GM23338 (cell line): ENCODE data around the gene BLM. TPM values are rescaled to one million over a fixed set of nuclear protein-coding genes. Genes with fewer than 3 reads are reported as not detected.
A peak's percentile ranks its signal among the peaks of the same experiment; 100 is the strongest.

Experiments used
- ATAC-seq: fragments of 200-7000 bp; cut with Tn5 transposase; 3 replicates; pipeline ENCODE4 v1.9.1; 2020
- DNase-seq: peaks from one replicate; pipeline ENCODE4 v3.0.0-alpha.2; 2015; ENCODE audit warnings: low spot score
- H2AFZ ChIP-seq: fragments of 200-600 bp; sonication (generic); 2 replicates; pipeline ENCODE4 v1.8.0; 2016; ENCODE audit warnings: antibody characterized with exemption, mild to moderate bottlenecking, moderate library complexity
- H3F3A ChIP-seq: fragments of 200-600 bp; sonication (generic); replicated peaks from 2 replicates; pipeline ENCODE4 v1.8.0; 2017; ENCODE audit warnings: antibody characterized with exemption, mixed run types, low read depth
- H3K27ac ChIP-seq: fragments of 200-600 bp; sonication (generic); 2 replicates; pipeline ENCODE4 v1.6.1; 2016; ENCODE audit warnings: low read depth
- H3K27me3 ChIP-seq: fragments of 200-600 bp; sonication (generic); 2 replicates; pipeline ENCODE4 v1.8.0; 2016; ENCODE audit warnings: mild to moderate bottlenecking, mixed run types, moderate library complexity; ENCODE audit not compliant: insufficient read depth
- H3K36me3 ChIP-seq: fragments of 200-600 bp; sonication (generic); 2 replicates; pipeline ENCODE4 v1.8.0; 2016; ENCODE audit warnings: mild to moderate bottlenecking; ENCODE audit not compliant: insufficient read depth
- H3K4me1 ChIP-seq: fragments of 200-600 bp; sonication (generic); 2 replicates; pipeline ENCODE4 v1.8.0; 2016; ENCODE audit warnings: mild to moderate bottlenecking, moderate library complexity; ENCODE audit not compliant: insufficient read depth
- H3K4me2 ChIP-seq: fragments of 200-600 bp; sonication (generic); 2 replicates; pipeline ENCODE4 v1.7.1; 2017; ENCODE audit warnings: mixed run types
- H3K4me3 ChIP-seq: fragments of 200-600 bp; sonication (generic); 2 replicates; pipeline ENCODE4 v1.6.1; 2016; ENCODE audit warnings: mixed run types
- H3K79me2 ChIP-seq: fragments of 200-600 bp; sonication (generic); replicated peaks from 2 replicates; pipeline ENCODE4 v1.8.0; 2017; ENCODE audit warnings: mild to moderate bottlenecking; ENCODE audit not compliant: insufficient read depth
- H3K9me2 ChIP-seq: fragments of 200-600 bp; sonication (generic); 2 replicates; pipeline ENCODE4 v1.8.0; 2017; ENCODE audit not compliant: insufficient read depth
- H4K20me1 ChIP-seq: fragments of 200-600 bp; sonication (generic); replicated peaks from 2 replicates; pipeline ENCODE4 v1.8.0; 2017; ENCODE audit warnings: mild to moderate bottlenecking; ENCODE audit not compliant: insufficient read depth
- H3K27ac Mint-ChIP-seq: 2 replicates; pipeline ENCODE4 v1.8.0; 2020; ENCODE audit warnings: inconsistent platforms, mild to moderate bottlenecking, moderate library complexity, mixed read lengths
- H3K27me3 Mint-ChIP-seq: 3 replicates; pipeline ENCODE4 v1.8.0; 2022; ENCODE audit warnings: low read depth, mild to moderate bottlenecking, moderate library complexity, mixed read lengths, inconsistent platforms; ENCODE audit not compliant: insufficient read depth, poor library complexity
- H3K36me3 Mint-ChIP-seq: 3 replicates; pipeline ENCODE4 v1.8.0; 2021; ENCODE audit warnings: low read depth, mild to moderate bottlenecking, inconsistent platforms, moderate library complexity, mixed read lengths
- H3K4me1 Mint-ChIP-seq: 3 replicates; pipeline ENCODE4 v1.8.0; 2020; ENCODE audit warnings: mild to moderate bottlenecking, inconsistent platforms, mixed read lengths
- H3K4me3 Mint-ChIP-seq: 3 replicates; pipeline ENCODE4 v1.8.0; 2021; ENCODE audit warnings: moderate library complexity, mild to moderate bottlenecking, inconsistent platforms, mixed read lengths
- H3K9me3 Mint-ChIP-seq: 3 replicates; pipeline ENCODE4 v1.8.0; 2020; ENCODE audit warnings: moderate library complexity, mild to moderate bottlenecking, inconsistent platforms, mixed read lengths
- CREB1 ChIP-seq: fragments of 250-450 bp; sonication (Bioruptor Pico); IDR thresholded peaks from 2 replicates; pipeline ENCODE4 v1.5.0; 2020; ENCODE audit warnings: low read depth, mild to moderate bottlenecking, moderate library complexity
- NANOG ChIP-seq: IDR thresholded peaks from 2 replicates; pipeline ENCODE4 v1.6.1; 2016; ENCODE audit warnings: antibody characterized with exemption, borderline replicate concordance
- STAT1 ChIP-seq: IDR thresholded peaks from one replicate; pipeline ENCODE4 v1.6.1; 2016; ENCODE audit warnings: antibody characterized with exemption; ENCODE audit not compliant: unreplicated experiment
- ZNF331 ChIP-seq: fragments of 250-450 bp; sonication (Bioruptor Pico); IDR thresholded peaks from 2 replicates; pipeline ENCODE4 v1.5.0; 2020; ENCODE audit warnings: low read depth, mild to moderate bottlenecking, moderate library complexity
- polyA plus RNA-seq: library from polyadenylated mRNA; unstranded; fragments of >200 nt; fragmentation: Nextera tagmentation; extraction: Ambion mirVana; gene quantifications from 2 replicates; pipeline ENCODE4 v1.2.1, GENCODE V29; 2016
- total RNA-seq: library from RNA; depleted of rRNA; stranded (reverse); fragments of >200 nt; shearing (Covaris generic); gene quantifications from 2 replicates; pipeline ENCODE4 v1.2.3, GENCODE V29; 2014
- TF ChIP-seq, protein P1 (sequence below): fragments of 250-450 bp; sonication (Bioruptor Pico); IDR thresholded peaks from 2 replicates; pipeline ENCODE4 v1.5.0; 2020; ENCODE audit warnings: mild to moderate bottlenecking, moderate library complexity

BLM gene
- total and polyA plus RNA-seq, 2 experiments from 2014 or later, result 43.1 to 43.3 TPM

DNA sequence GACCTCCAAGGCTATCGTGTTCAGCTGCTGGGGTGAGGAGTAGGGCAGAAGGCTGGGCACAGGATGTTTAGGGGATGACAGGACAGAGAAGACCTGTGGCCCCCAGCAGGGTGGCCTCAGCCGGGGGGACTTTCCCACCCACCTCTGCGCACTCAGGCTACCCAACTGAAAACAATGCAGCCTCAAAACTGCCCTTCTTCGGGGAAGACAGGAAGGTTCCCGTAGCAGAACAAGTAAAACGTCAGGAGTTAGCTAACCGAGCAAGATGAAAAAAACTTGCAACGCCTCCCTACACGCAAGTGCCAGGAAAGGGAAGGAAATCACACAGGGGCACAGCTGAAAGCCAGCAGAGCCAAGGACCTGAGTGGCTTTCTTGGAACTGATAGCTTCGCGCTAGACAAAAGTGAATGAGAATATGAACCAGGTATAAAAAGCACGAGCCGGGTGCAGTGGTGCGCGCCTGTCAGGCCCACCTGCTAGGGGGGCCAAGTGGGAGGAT, 112.8 kb downstream of the BLM start:
- H3K27ac Mint-ChIP-seq, result peak overlapping the region; percentile 60; the same call in 1 of the 2 replicates

More for the DNA sequence above, 112.8 kb downstream of the BLM start:
- no peak overlapping the region for H3K4me3 Mint-ChIP-seq
- H3K36me3 Mint-ChIP-seq, result no peaks in the 10 kb centered on the region
- no peak overlapping the region for H3K4me3 ChIP-seq
- H3K27me3 ChIP-seq, result no peaks in the 10 kb centered on the region
- no peaks in the 10 kb centered on the region for H3K9me2 ChIP-seq
- H3K4me1 Mint-ChIP-seq, result peaks cover 15% of the 10 kb centered on the region
- DNase-seq (no peak), ATAC-seq (no peak)
- no peak overlapping the region for H3K27ac ChIP-seq
- H3K9me3 Mint-ChIP-seq, result peaks cover 5% of the 10 kb centered on the region; the same call in 1 of the 3 replicates
- H3K4me2 ChIP-seq, result no peak overlapping the region
- H2AFZ ChIP-seq, result no peak overlapping the region
- H3K27me3 Mint-ChIP-seq, result peaks cover 2% of the 10 kb centered on the region
- TF ChIP-seq CREB1 (CRISPR knock-in tag), result no peak
- TF ChIP-seq NANOG, result no peak
- TF ChIP-seq ZNF331 (CRISPR knock-in tag), result no peak
- TF ChIP-seq, protein P1, sequence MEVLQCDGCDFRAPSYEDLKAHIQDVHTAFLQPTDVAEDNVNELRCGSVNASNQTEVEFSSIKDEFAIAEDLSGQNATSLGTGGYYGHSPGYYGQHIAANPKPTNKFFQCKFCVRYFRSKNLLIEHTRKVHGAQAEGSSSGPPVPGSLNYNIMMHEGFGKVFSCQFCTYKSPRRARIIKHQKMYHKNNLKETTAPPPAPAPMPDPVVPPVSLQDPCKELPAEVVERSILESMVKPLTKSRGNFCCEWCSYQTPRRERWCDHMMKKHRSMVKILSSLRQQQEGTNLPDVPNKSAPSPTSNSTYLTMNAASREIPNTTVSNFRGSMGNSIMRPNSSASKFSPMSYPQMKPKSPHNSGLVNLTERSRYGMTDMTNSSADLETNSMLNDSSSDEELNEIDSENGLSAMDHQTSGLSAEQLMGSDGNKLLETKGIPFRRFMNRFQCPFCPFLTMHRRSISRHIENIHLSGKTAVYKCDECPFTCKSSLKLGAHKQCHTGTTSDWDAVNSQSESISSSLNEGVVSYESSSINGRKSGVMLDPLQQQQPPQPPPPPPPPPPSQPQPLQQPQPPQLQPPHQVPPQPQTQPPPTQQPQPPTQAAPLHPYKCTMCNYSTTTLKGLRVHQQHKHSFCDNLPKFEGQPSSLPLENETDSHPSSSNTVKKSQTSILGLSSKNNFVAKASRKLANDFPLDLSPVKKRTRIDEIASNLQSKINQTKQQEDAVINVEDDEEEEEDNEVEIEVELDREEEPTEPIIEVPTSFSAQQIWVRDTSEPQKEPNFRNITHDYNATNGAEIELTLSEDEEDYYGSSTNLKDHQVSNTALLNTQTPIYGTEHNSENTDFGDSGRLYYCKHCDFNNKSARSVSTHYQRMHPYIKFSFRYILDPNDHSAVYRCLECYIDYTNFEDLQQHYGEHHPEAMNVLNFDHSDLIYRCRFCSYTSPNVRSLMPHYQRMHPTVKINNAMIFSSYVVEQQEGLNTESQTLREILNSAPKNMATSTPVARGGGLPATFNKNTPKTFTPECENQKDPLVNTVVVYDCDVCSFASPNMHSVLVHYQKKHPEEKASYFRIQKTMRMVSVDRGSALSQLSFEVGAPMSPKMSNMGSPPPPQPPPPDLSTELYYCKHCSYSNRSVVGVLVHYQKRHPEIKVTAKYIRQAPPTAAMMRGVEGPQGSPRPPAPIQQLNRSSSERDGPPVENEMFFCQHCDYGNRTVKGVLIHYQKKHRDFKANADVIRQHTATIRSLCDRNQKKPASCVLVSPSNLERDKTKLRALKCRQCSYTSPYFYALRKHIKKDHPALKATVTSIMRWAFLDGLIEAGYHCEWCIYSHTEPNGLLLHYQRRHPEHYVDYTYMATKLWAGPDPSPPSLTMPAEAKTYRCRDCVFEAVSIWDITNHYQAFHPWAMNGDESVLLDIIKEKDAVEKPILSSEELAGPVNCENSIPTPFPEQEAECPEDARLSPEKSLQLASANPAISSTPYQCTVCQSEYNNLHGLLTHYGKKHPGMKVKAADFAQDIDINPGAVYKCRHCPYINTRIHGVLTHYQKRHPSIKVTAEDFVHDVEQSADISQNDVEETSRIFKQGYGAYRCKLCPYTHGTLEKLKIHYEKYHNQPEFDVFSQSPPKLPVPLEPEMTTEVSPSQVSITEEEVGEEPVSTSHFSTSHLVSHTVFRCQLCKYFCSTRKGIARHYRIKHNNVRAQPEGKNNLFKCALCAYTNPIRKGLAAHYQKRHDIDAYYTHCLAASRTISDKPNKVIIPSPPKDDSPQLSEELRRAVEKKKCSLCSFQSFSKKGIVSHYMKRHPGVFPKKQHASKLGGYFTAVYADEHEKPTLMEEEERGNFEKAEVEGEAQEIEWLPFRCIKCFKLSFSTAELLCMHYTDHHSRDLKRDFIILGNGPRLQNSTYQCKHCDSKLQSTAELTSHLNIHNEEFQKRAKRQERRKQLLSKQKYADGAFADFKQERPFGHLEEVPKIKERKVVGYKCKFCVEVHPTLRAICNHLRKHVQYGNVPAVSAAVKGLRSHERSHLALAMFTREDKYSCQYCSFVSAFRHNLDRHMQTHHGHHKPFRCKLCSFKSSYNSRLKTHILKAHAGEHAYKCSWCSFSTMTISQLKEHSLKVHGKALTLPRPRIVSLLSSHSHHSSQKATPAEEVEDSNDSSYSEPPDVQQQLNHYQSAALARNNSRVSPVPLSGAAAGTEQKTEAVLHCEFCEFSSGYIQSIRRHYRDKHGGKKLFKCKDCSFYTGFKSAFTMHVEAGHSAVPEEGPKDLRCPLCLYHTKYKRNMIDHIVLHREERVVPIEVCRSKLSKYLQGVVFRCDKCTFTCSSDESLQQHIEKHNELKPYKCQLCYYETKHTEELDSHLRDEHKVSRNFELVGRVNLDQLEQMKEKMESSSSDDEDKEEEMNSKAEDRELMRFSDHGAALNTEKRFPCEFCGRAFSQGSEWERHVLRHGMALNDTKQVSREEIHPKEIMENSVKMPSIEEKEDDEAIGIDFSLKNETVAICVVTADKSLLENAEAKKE (CRISPR knock-in tag), result no peak
- no peak for TF ChIP-seq STAT1
- no peaks in the 10 kb centered on the region for H3F3A ChIP-seq
- H3K4me1 ChIP-seq, result peaks cover 3% of the 10 kb centered on the region; the same call in 1 of the 2 replicates
- H3K36me3 ChIP-seq, result no peaks in the 10 kb centered on the region
- H3K79me2 ChIP-seq, result no peaks in the 10 kb centered on the region
- H4K20me1 ChIP-seq, result no peaks in the 10 kb centered on the region
